Lung (tissue), 12 donors: Measurements from ENCODE around the gene ZFAND3. TPM values are rescaled to one million over a fixed set of nuclear protein-coding genes. Genes with fewer than 3 reads are reported as not detected.

Experiments used
- ATAC-seq: fragments of 200-7000 bp; cut with Tn5 transposase; one replicate; pipeline ENCODE4 v1.9.1; 2020; ENCODE audit warnings: moderate number of reproducible peaks; ENCODE audit not compliant: insufficient read depth, low FRiP score
- DNase-seq, 3 donors: peaks; one replicate each; pipeline ENCODE4 v3.0.0-alpha.2; 2013 to 2017
- H3K27ac ChIP-seq, 2 donors: one replicate each; pipeline ENCODE4 v1.5.1; 2013; ENCODE audit warnings: mild to moderate bottlenecking in 2 of 2, moderate library complexity in 2 of 2, control low read depth in 1 of 2, inconsistent platforms in 1 of 2, low read depth in 1 of 2, low read length in 1 of 2
- H3K27me3 ChIP-seq, 3 donors: one replicate each; pipeline ENCODE4 v1.5.1; 2013; ENCODE audit warnings: low read length in 2 of 3; ENCODE audit not compliant: control insufficient read depth in 3 of 3, insufficient read depth in 3 of 3
- H3K36me3 ChIP-seq, 4 donors: one replicate each; pipeline ENCODE4 v1.5.1; 2013; ENCODE audit warnings: low read length in 4 of 4, mild to moderate bottlenecking in 1 of 4, moderate library complexity in 1 of 4; ENCODE audit not compliant: control insufficient read depth in 4 of 4, insufficient read depth in 4 of 4
- H3K4me1 ChIP-seq, 5 donors: one replicate each; pipeline ENCODE4 v1.5.1; 2013; ENCODE audit warnings: low read length in 5 of 5, mild to moderate bottlenecking in 2 of 5, moderate library complexity in 1 of 5; ENCODE audit not compliant: control insufficient read depth in 5 of 5, insufficient read depth in 5 of 5
- H3K4me3 ChIP-seq: one replicate; pipeline ENCODE4 v1.5.1; 2013; ENCODE audit warnings: mild to moderate bottlenecking, control low read depth, moderate library complexity
- H3K9ac ChIP-seq, 2 donors: one replicate each; pipeline ENCODE4 v1.5.1; 2013; ENCODE audit warnings: low read length in 2 of 2, control low read depth in 1 of 2; ENCODE audit not compliant: insufficient read depth in 1 of 2
- H3K9me3 ChIP-seq, 4 donors: one replicate each; pipeline ENCODE4 v1.5.1; 2013; ENCODE audit warnings: low read length in 3 of 4, mild to moderate bottlenecking in 1 of 4, moderate library complexity in 1 of 4; ENCODE audit not compliant: control insufficient read depth in 4 of 4, insufficient read depth in 3 of 4
- WGBS, 2 donors: extraction: QIAGEN DNeasy Blood & Tissue Kit; methylation state at CpG; one replicate each; pipeline ENCODE4 v1.1.7; 2013; 5-methylcytosine and 5-hydroxymethylcytosine counted together
- polyA plus RNA-seq, 2 donors: library from polyadenylated mRNA; stranded (reverse); fragments of 200-250 nt; gene quantifications; one replicate each; pipeline ENCODE4 v1.2.1, GENCODE V29; 2013
- total RNA-seq, 2 donors: library from RNA; depleted of rRNA in 1 of 2; stranded (reverse); fragments of >200 nt in 1 of 2; gene quantifications; one replicate each; pipeline ENCODE4 v1.2.1, GENCODE V29; 2014 to 2021
- TF ChIP-seq, protein P1 (sequence below): IDR thresholded peaks from 2 replicates; pipeline ENCODE4 v1.5.1; 2012; ENCODE audit warnings: mild to moderate bottlenecking; ENCODE audit errors: control extremely low read depth, extremely low read depth
- donor health status: control.
- donor health status: control.
- donor health status: Bipolar disorder and iron deficiency.
- donor health status: healthy.
- donor health status: DM: yes; HTN: yes; CAD: no.

ZFAND3 gene
- total and polyA plus RNA-seq, 4 donors: 27.6 to 63.6 (median 51.3) TPM

- Histone ChIP-seq H3K27me3 (no peaks in the 10 kb centered on the region), H3K4me1 (peaks cover 0 to 19% (median 9%) of the 10 kb centered on the region in 5 donors), H3K9ac (no peak overlapping the region), H3K27ac (no peak overlapping the region), H3K4me3 (no peak overlapping the region), H3K9me3 (no peaks in the 10 kb centered on the region), H3K36me3 (no peaks in the 10 kb centered on the region)
- 82% methylated on average over 4 of the region's 4 CpGs for WGBS, 2 donors
- TF ChIP-seq, protein P1, sequence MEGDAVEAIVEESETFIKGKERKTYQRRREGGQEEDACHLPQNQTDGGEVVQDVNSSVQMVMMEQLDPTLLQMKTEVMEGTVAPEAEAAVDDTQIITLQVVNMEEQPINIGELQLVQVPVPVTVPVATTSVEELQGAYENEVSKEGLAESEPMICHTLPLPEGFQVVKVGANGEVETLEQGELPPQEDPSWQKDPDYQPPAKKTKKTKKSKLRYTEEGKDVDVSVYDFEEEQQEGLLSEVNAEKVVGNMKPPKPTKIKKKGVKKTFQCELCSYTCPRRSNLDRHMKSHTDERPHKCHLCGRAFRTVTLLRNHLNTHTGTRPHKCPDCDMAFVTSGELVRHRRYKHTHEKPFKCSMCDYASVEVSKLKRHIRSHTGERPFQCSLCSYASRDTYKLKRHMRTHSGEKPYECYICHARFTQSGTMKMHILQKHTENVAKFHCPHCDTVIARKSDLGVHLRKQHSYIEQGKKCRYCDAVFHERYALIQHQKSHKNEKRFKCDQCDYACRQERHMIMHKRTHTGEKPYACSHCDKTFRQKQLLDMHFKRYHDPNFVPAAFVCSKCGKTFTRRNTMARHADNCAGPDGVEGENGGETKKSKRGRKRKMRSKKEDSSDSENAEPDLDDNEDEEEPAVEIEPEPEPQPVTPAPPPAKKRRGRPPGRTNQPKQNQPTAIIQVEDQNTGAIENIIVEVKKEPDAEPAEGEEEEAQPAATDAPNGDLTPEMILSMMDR: no peak
- DNase-seq: no peak
- no peak for ATAC-seq
These were observed 86.6 kb downstream of the ZFAND3 start for GRCh38 chr6:37906121-37906520.

- H3K36me3 ChIP-seq: no peaks in the 10 kb centered on the region
- ATAC-seq: no peak
- 91 to 94% methylated on average over 3 of the region's 3 CpGs for WGBS, 2 donors
- peaks cover 0 to 21% (median 2%) of the 10 kb centered on the region in 5 donors for H3K4me1 ChIP-seq
- no peak overlapping the region for H3K9ac ChIP-seq
- no peaks in the 10 kb centered on the region for H3K9me3 ChIP-seq
- H3K4me3 ChIP-seq: no peak overlapping the region
- DNase-seq: no peak
- H3K27me3 ChIP-seq: no peaks in the 10 kb centered on the region
- no peak overlapping the region for H3K27ac ChIP-seq
- TF ChIP-seq, protein P1: no peak
These were observed 91.5 kb downstream of the ZFAND3 start for GRCh38 chr6:37910998-37911397.

DNA sequence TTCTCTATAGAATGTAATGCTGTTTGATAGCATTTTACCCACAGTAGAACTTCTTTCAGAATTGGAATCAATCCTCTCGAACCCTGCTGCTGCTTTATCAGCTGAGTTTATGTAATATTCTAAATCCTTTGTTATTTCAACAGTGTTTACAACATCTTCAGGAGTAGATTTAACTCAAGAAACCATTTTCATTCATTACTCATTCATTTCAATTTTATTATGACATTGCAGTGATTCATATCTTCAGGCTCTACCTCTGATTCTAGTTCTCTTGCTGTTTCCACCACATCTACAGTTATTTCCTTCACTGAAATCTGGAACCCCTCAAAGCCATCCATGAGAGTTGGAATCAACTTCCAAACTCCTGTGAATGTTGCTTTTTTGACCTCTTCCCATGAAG, 93.7 kb downstream of the ZFAND3 start:
- Histone ChIP-seq H3K9ac (no peak overlapping the region), H3K27me3 (no peaks in the 10 kb centered on the region), H3K4me1 (peaks cover 0 to 21% (median 2%) of the 10 kb centered on the region in 5 donors), H3K9me3 (no peaks in the 10 kb centered on the region), H3K4me3 (no peak overlapping the region), H3K36me3 (peaks cover 0 to 2% (median 0%) of the 10 kb centered on the region in 4 donors), H3K27ac (no peak overlapping the region)
- DNase-seq: no peak
- ATAC-seq: no peak
- TF ChIP-seq, protein P1: no peak
- WGBS, 2 donors: 85 to 91% methylated on average over 1 of the region's 1 CpG

- H3K4me1 ChIP-seq: peaks cover 0 to 19% (median 2%) of the 10 kb centered on the region in 5 donors
- WGBS, 2 donors: 81 to 85% methylated on average over 3 of the region's 3 CpGs
- DNase-seq (no peak), ATAC-seq (no peak)
- H3K9ac ChIP-seq: no peak overlapping the region
- no peak overlapping the region for H3K27ac ChIP-seq
- no peaks in the 10 kb centered on the region for H3K27me3 ChIP-seq
- no peak overlapping the region for H3K4me3 ChIP-seq
- H3K36me3 ChIP-seq: peaks cover 0 to 2% (median 0%) of the 10 kb centered on the region in 4 donors
- TF ChIP-seq, protein P1: no peak
- H3K9me3 ChIP-seq: no peaks in the 10 kb centered on the region
These were observed 95.9 kb downstream of the ZFAND3 start for GRCh38 chr6:37915463-37915862.
